HCT116 (cell line): ENCODE measurements around the gene ARMC6. TPM values are rescaled to one million over a fixed set of nuclear protein-coding genes. Genes with fewer than 3 reads are reported as not detected.

Source experiments
- ATAC-seq: fragments of 200-7000 bp; cut with Tn5 transposase; 2 replicates; pipeline ENCODE4 v1.9.1; 2020; ENCODE audit warnings: mild to moderate bottlenecking, moderate library complexity
- BruUV-seq: library from RNA; stranded (reverse); fragments of 400-500 nt; replicated peaks from 2 replicates; lab custom pipeline; 2021; lab: Mats Ljungman, UMichigan
- CTCF ChIA-PET: fragments of 300-600 bp; sonication (Branson Sonifier 250); formaldehyde crosslinking; loops from one replicate; lab custom pipeline; 2021; ENCODE audit warnings: antibody characterized with exemption; lab: Charles Lee
- POLR2A ChIA-PET: fragments of 300-600, 350-600 bp; sonication (Branson Sonifier 250); formaldehyde crosslinking; loops from one replicate; lab custom pipeline; 2021; ENCODE audit warnings: antibody characterized with exemption; lab: Charles Lee
- RAD21 ChIA-PET, 2 experiments: fragments of 300-600 bp; sonication (Branson Sonifier 250); formaldehyde crosslinking; loops; one replicate each; lab custom pipeline; 2023; ENCODE audit warnings: low total read pairs in 2 of 2; ENCODE audit not compliant: uncharacterized antibody in 2 of 2, unreplicated experiment in 2 of 2, low non-redundant PET in 1 of 2; lab: Charles Lee
- DNase-seq: peaks from one replicate; pipeline ENCODE4 v3.0.0-alpha.2; 2010; ENCODE audit warnings: low read depth, low spot score
- H2AFZ ChIP-seq: fragments of 200-600 bp; shearing (Covaris generic), sonication (generic); 2 replicates; pipeline ENCODE4 v1.6.1; 2017; ENCODE audit warnings: low read depth, mixed run types, mixed read lengths, antibody characterized with exemption, low read length; ENCODE audit not compliant: poor library complexity, severe bottlenecking
- H3K27ac ChIP-seq: 2 replicates; pipeline ENCODE4 v1.5.1; 2012; ENCODE audit warnings: low read depth, low read length
- H3K27me3 ChIP-seq: fragments of 200-600 bp; sonication (generic); 2 replicates; pipeline ENCODE4 v1.6.1; 2016; ENCODE audit warnings: mixed run types, low read length, mixed read lengths; ENCODE audit not compliant: insufficient read depth
- H3K36me3 ChIP-seq, 2 experiments: fragments of 200-500 bp in 1 of 2; fragments of 200-600 bp in 1 of 2; sonication (Bioruptor generic) in 1 of 2; sonication (generic) in 1 of 2; 2 replicates each; pipeline versions ENCODE4 v1.5.1 to v1.6.1; 2014 to 2016; ENCODE audit warnings: low read length in 2 of 2, inconsistent platforms in 1 of 2, mixed read lengths in 1 of 2, mixed run types in 1 of 2; ENCODE audit not compliant: insufficient read depth in 2 of 2, control insufficient read depth in 1 of 2
- H3K4me1 ChIP-seq, 2 experiments: fragments of 200-600 bp in 1 of 2; sonication (generic) in 1 of 2; 2 replicates each; pipeline versions ENCODE4 v1.5.1 to v1.6.1; 2012 to 2017; ENCODE audit warnings: low read length in 2 of 2, inconsistent platforms in 1 of 2, mild to moderate bottlenecking in 1 of 2, mixed read lengths in 1 of 2, mixed run types in 1 of 2, moderate library complexity in 1 of 2; ENCODE audit not compliant: insufficient read depth in 2 of 2, control insufficient read depth in 1 of 2
- H3K4me2 ChIP-seq: fragments of 200-600 bp; sonication (generic); 2 replicates; pipeline ENCODE4 v1.6.1; 2017; ENCODE audit warnings: mixed run types, low read length, mixed read lengths
- H3K4me3 ChIP-seq, 2 experiments: fragments of 200-600 bp in 1 of 2; sonication (generic) in 1 of 2; replicated peaks in 1 of 2; 2 replicates each; pipeline ENCODE4 v1.5.1; 2011 to 2016; ENCODE audit warnings: low read length in 2 of 2, control low read depth in 1 of 2, low read depth in 1 of 2, mild to moderate bottlenecking in 1 of 2, mixed read lengths in 1 of 2, mixed run types in 1 of 2
- H3K79me2 ChIP-seq: fragments of 200-600 bp; sonication (generic); 2 replicates; pipeline ENCODE4 v1.6.1; 2017; ENCODE audit warnings: mild to moderate bottlenecking, mixed run types, low read length, moderate library complexity, mixed read lengths; ENCODE audit not compliant: insufficient read depth
- H3K9ac ChIP-seq: fragments of 200-600 bp; sonication (generic); 2 replicates; pipeline ENCODE4 v1.6.1; 2016; ENCODE audit warnings: low read length, mixed read lengths
- H3K9me2 ChIP-seq: fragments of 200-600 bp; sonication (generic), shearing (Covaris generic); 2 replicates; pipeline ENCODE4 v1.6.1; 2017; ENCODE audit warnings: mixed run types, mild to moderate bottlenecking, moderate library complexity; ENCODE audit not compliant: insufficient read depth
- H3K9me3 ChIP-seq, 2 experiments: fragments of 200-500 bp in 1 of 2; fragments of 200-600 bp in 1 of 2; sonication (Bioruptor generic) in 1 of 2; sonication (generic) in 1 of 2; 2 replicates each; pipeline ENCODE4 v1.6.1; 2014 to 2017; ENCODE audit warnings: low read length in 2 of 2, mixed read lengths in 2 of 2, inconsistent platforms in 1 of 2, low read depth in 1 of 2, mild to moderate bottlenecking in 1 of 2, mixed run types in 1 of 2, moderate library complexity in 1 of 2; ENCODE audit not compliant: control insufficient read depth in 1 of 2, insufficient read depth in 1 of 2
- H4K20me1 ChIP-seq: fragments of 200-600 bp; sonication (generic), shearing (Covaris generic); 2 replicates; pipeline ENCODE4 v1.6.1; 2017; ENCODE audit warnings: mixed run types, mild to moderate bottlenecking, moderate library complexity; ENCODE audit not compliant: insufficient read depth
- CBX3 ChIP-seq: IDR thresholded peaks from 2 replicates; pipeline ENCODE4 v1.6.1; 2012; ENCODE audit warnings: low read depth
- CEBPB ChIP-seq: IDR thresholded peaks from 2 replicates; pipeline ENCODE4 v1.6.1; 2012; ENCODE audit warnings: low read depth
- EGR1 ChIP-seq: IDR thresholded peaks from 2 replicates; pipeline ENCODE4 v1.6.1; 2012; ENCODE audit warnings: low read depth
- EZH2 ChIP-seq: fragments of 200-600 bp; sonication (generic); IDR thresholded peaks from 2 replicates; pipeline ENCODE4 v1.6.1; 2017; ENCODE audit warnings: antibody characterized with exemption, mixed run types
- FOSL1 ChIP-seq: IDR thresholded peaks from 2 replicates; pipeline ENCODE4 v1.6.1; 2012; ENCODE audit warnings: low read depth
- JUND ChIP-seq: IDR thresholded peaks from 2 replicates; pipeline ENCODE4 v1.6.1; 2012
- RAD21 ChIP-seq: IDR thresholded peaks from 2 replicates; pipeline ENCODE4 v1.6.1; 2012; ENCODE audit warnings: low read depth, mild to moderate bottlenecking
- SIN3A ChIP-seq: IDR thresholded peaks from 2 replicates; pipeline ENCODE4 v1.6.1; 2012; ENCODE audit warnings: low read depth
- SP1 ChIP-seq: IDR thresholded peaks from 2 replicates; pipeline ENCODE4 v1.6.1; 2012; ENCODE audit warnings: low read depth
- SRF ChIP-seq: IDR thresholded peaks from 2 replicates; pipeline ENCODE4 v1.6.1; 2012; ENCODE audit warnings: low read depth
- YY1 ChIP-seq: IDR thresholded peaks from 2 replicates; pipeline ENCODE4 v1.6.1; 2011; ENCODE audit warnings: low read length, low read depth, moderate library complexity, mild to moderate bottlenecking; ENCODE audit not compliant: insufficient replicate concordance; ENCODE audit errors: extremely low read depth
- ZFX ChIP-seq: fragments of 450-650 bp; IDR thresholded peaks from 2 replicates; pipeline ENCODE4 v1.6.1; 2017
- intact Hi-C: fragments of 100-400 bp; cut with micrococcal nuclease; formaldehyde crosslinking; loops from 2 replicates; pipeline ENCODE4 v1.10.0; 2022
- total RNA-seq: library from RNA; stranded (reverse); gene quantifications from one replicate; pipeline ENCODE4 v1.2.1, GENCODE V29; 2021; ENCODE audit not compliant: unreplicated experiment
- TF ChIP-seq, protein P1 (sequence below): IDR thresholded peaks from 2 replicates; pipeline ENCODE4 v1.6.1; 2011; ENCODE audit warnings: mild to moderate bottlenecking, low read length, moderate library complexity; ENCODE audit not compliant: insufficient replicate concordance; ENCODE audit errors: extremely low read depth
- TF ChIP-seq, protein P2 (sequence below), 3 experiments: fragments of 200-600 bp in 1 of 3; sonication (generic) in 1 of 3; IDR thresholded peaks in 2 of 3; conservative IDR thresholded peaks in 1 of 3; 2 replicates each; pipeline ENCODE4 v1.5.1; 2012 to 2017; ENCODE audit warnings: low read depth in 2 of 3, low read length in 2 of 3, antibody characterized with exemption in 1 of 3, borderline replicate concordance in 1 of 3, control low read depth in 1 of 3, mild to moderate bottlenecking in 1 of 3, mixed read lengths in 1 of 3, mixed run types in 1 of 3, moderate library complexity in 1 of 3; ENCODE audit not compliant: insufficient read depth in 1 of 3

The ARMC6 gene
- total RNA-seq, 1 experiment from 2014 or later: 34.7 TPM

DNA sequence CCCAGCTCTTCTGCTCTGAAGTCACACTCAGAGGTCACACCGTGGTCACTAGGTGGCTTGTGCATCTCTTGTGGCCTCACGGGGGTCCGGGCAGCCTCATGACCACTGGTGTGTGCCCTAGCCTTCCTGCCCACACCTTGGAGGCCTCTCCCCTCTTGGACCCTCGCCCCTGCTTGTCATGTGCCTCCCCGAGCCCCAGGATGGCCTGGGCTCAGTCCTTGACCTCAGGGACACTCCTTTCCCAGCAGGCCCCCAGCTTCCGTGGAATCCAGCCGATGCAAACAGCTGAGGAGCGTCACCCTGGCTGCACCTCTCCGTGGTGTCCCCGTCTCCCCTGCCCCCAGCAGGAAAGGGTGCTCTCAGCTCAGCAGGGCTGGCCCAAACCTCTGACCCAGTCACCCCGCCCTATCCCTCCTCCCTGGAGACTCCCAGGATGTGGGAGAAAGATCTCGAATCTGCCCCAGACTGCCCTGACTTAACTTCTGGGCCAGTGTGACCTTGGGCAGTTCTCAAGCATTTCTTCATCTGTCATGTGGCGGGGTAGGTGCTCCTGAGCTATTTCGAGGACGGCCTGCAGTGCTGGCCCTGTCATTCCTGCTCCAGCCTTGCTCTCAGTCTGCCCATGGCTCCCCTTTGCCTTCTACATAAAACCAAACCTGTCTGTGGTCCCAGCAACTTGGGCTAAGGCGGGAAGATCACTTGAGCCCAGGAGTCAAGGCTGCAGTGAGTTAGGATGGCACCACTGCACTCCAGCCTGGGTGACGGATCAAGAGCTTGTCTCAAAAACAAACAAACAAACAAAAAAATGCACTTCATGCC, 25.8 kb downstream of the ARMC6 start:
- no peak for ATAC-seq
- peaks cover 13 to 24% of the 10 kb centered on the region in 2 experiments for H3K4me1 ChIP-seq
- no peak overlapping the region for H3K9ac ChIP-seq
- H3K36me3 ChIP-seq: peaks cover 3 to 41% of the 10 kb centered on the region in 2 experiments; a peak in 2 of 4 replicates
- no peaks in the 10 kb centered on the region for H3K79me2 ChIP-seq
- ChIA-PET POLR2A (no interaction called here), RAD21 (no interaction called here), CTCF (no interaction called here)
- H3K4me3 ChIP-seq: no peak overlapping the region
- no peak overlapping the region for H2AFZ ChIP-seq
- H3K4me2 ChIP-seq: no peak overlapping the region
- TF ChIP-seq CEBPB (no peak), YY1 (no peak), SP1 (no peak), FOSL1 (no peak), JUND (no peak), EGR1 (no peak), CBX3 (no peak)
- no peaks in the 10 kb centered on the region for H4K20me1 ChIP-seq
- H3K27me3 ChIP-seq: no peaks in the 10 kb centered on the region
- BruUV-seq: no TSS peak
- H3K9me3 ChIP-seq: no peaks in the 10 kb centered on the region
- no peak overlapping the region for H3K27ac ChIP-seq
- no peaks in the 10 kb centered on the region for H3K9me2 ChIP-seq
- intact Hi-C loops: no loop called here
- DNase-seq: no peak

DNA sequence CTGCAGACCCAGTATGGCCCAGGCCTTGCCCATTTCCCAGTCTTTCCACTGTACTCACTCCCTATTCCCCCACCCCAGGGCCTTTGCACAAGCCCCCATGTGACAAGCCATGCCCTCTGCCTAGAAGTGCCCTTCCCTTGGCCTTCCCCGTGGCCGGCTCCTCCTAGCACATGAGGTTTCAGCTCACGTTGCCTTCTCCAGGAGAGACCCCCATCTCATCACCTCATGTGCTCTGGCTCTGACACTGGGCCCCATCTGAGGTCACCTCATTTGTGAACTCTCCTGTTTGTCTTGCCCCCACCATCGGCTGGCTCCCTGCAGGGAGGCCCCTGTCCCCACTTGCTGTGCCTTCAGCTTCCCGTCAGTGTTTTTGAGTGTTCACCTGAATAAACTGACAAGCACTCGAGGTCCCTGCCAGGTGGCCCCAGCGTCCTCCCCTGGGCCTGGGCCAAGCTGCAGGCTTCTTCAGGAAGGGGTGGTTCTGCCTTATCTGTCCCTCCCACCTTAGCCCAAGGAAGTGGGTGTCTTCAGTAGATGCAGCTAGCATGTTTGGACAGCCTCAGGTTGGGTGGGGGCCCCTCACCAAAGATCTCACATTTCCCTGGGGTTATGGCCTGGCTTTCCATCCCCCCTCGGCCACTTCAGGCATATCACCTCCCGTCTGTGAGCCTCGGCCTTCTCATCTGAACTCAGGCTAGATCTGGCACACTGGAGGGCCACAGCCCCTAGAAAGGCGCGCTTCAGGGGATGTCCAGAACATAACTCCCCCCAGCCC, 26.6 kb downstream of the ARMC6 start:
- Histone ChIP-seq H3K4me3 (no peak overlapping the region), H3K79me2 (no peaks in the 10 kb centered on the region), H2AFZ (no peak overlapping the region), H3K9me3 (no peaks in the 10 kb centered on the region), H3K27me3 (no peaks in the 10 kb centered on the region), H3K4me1 (peaks cover 20 to 32% of the 10 kb centered on the region in 2 experiments), H3K9me2 (no peaks in the 10 kb centered on the region), H4K20me1 (no peaks in the 10 kb centered on the region), H3K36me3 (peaks cover 0 to 33% of the 10 kb centered on the region in 2 experiments; a peak in 1 of 4 replicates), H3K27ac (no peak overlapping the region), H3K4me2 (no peak overlapping the region), H3K9ac (no peak overlapping the region)
- CTCF ChIA-PET: no interaction called here
- DNase-seq: no peak
- no peak for ATAC-seq
- BruUV-seq: no TSS peak
- POLR2A ChIA-PET: no interaction called here
- no peak for TF ChIP-seq SRF
- TF ChIP-seq, protein P1, sequence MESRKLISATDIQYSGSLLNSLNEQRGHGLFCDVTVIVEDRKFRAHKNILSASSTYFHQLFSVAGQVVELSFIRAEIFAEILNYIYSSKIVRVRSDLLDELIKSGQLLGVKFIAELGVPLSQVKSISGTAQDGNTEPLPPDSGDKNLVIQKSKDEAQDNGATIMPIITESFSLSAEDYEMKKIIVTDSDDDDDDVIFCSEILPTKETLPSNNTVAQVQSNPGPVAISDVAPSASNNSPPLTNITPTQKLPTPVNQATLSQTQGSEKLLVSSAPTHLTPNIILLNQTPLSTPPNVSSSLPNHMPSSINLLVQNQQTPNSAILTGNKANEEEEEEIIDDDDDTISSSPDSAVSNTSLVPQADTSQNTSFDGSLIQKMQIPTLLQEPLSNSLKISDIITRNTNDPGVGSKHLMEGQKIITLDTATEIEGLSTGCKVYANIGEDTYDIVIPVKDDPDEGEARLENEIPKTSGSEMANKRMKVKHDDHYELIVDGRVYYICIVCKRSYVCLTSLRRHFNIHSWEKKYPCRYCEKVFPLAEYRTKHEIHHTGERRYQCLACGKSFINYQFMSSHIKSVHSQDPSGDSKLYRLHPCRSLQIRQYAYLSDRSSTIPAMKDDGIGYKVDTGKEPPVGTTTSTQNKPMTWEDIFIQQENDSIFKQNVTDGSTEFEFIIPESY: no peak
- TF ChIP-seq ZFX: no peak
- no peak for TF ChIP-seq EZH2
- no peak for TF ChIP-seq RAD21
- TF ChIP-seq, protein P2, sequence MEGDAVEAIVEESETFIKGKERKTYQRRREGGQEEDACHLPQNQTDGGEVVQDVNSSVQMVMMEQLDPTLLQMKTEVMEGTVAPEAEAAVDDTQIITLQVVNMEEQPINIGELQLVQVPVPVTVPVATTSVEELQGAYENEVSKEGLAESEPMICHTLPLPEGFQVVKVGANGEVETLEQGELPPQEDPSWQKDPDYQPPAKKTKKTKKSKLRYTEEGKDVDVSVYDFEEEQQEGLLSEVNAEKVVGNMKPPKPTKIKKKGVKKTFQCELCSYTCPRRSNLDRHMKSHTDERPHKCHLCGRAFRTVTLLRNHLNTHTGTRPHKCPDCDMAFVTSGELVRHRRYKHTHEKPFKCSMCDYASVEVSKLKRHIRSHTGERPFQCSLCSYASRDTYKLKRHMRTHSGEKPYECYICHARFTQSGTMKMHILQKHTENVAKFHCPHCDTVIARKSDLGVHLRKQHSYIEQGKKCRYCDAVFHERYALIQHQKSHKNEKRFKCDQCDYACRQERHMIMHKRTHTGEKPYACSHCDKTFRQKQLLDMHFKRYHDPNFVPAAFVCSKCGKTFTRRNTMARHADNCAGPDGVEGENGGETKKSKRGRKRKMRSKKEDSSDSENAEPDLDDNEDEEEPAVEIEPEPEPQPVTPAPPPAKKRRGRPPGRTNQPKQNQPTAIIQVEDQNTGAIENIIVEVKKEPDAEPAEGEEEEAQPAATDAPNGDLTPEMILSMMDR (IDR thresholded peaks at IDR 0.05 in 2 of 3, conservative IDR thresholded peaks at IDR 0.05 in 1 of 3; ENCODE audit: borderline replicate concordance in 1 of 3, insufficient read depth in 1 of 3, low read depth in 2 of 3, low read length in 2 of 3): no peak
- TF ChIP-seq SIN3A: no peak
- intact Hi-C loops: no loop called here
- RAD21 ChIA-PET: no interaction called here
